DOHH2 (cell line): ENCODE results near the gene FGF10.

ENCODE experiments used
- EZH2phosphoT487 ChIP-seq: fragments of 200-600 bp; sonication (generic); IDR thresholded peaks from 2 replicates; pipeline ENCODE4 v1.6.1; 2017; ENCODE audit warnings: borderline replicate concordance, mild to moderate bottlenecking, antibody characterized with exemption, low read length, moderate library complexity, mixed read lengths
- TF ChIP-seq, protein P1 (sequence below): fragments of 200-600 bp; sonication (generic); IDR thresholded peaks from one replicate; pipeline ENCODE4 v1.5.1; 2014; ENCODE audit warnings: antibody characterized with exemption, mild to moderate bottlenecking, low read depth, low read length; ENCODE audit not compliant: poor library complexity, severe bottlenecking

DNA sequence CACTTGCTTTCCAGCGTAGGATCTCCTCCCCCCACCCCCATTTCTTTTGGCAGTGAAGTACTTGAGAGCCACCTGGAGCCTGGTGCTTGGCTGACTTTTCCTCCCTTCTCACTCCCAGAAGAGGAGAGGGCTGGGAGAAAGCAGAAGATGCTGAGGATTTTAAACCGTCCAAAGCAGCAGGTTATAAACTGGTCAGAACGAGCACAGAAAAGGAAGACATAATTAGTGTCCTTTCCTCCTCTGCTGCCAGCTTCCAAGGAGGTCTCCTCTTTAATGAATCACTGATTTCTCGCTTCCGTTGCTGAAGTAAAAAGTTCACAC lies 563 bp upstream of the FGF10 start:
- TF ChIP-seq, protein P1, sequence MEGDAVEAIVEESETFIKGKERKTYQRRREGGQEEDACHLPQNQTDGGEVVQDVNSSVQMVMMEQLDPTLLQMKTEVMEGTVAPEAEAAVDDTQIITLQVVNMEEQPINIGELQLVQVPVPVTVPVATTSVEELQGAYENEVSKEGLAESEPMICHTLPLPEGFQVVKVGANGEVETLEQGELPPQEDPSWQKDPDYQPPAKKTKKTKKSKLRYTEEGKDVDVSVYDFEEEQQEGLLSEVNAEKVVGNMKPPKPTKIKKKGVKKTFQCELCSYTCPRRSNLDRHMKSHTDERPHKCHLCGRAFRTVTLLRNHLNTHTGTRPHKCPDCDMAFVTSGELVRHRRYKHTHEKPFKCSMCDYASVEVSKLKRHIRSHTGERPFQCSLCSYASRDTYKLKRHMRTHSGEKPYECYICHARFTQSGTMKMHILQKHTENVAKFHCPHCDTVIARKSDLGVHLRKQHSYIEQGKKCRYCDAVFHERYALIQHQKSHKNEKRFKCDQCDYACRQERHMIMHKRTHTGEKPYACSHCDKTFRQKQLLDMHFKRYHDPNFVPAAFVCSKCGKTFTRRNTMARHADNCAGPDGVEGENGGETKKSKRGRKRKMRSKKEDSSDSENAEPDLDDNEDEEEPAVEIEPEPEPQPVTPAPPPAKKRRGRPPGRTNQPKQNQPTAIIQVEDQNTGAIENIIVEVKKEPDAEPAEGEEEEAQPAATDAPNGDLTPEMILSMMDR: no peak
- TF ChIP-seq EZH2phosphoT487: no peak
